Lower lobe of right lung (tissue), 2 donors: ENCODE results near the gene INTS11. TPM values are rescaled to one million over a fixed set of nuclear protein-coding genes. Genes with fewer than 3 reads are reported as not detected.

Experiments
- ATAC-seq, 2 donors: fragments of 200-7000 bp; cut with Tn5 transposase; one replicate each; pipeline ENCODE4 v1.9.1; 2020 to 2022; ENCODE audit warnings: mild to moderate bottlenecking in 2 of 2, moderate library complexity in 2 of 2
- DNase-seq: peaks from one replicate; pipeline ENCODE4 v3.0.0-alpha.2; 2020
- H3K27ac ChIP-seq: fragments of 200-600 bp; one replicate; pipeline ENCODE4 v1.8.0; 2022
- H3K27me3 ChIP-seq: fragments of 200-600 bp; one replicate; pipeline ENCODE4 v1.8.0; 2022; ENCODE audit warnings: low read depth
- H3K36me3 ChIP-seq: fragments of 200-600 bp; one replicate; pipeline ENCODE4 v1.8.0; 2022; ENCODE audit warnings: mild to moderate bottlenecking
- H3K4me1 ChIP-seq: fragments of 200-600 bp; one replicate; pipeline ENCODE4 v1.8.0; 2022
- H3K4me3 ChIP-seq: fragments of 200-600 bp; one replicate; pipeline ENCODE4 v1.8.0; 2022; ENCODE audit warnings: mild to moderate bottlenecking
- H3K9me3 ChIP-seq: fragments of 200-600 bp; one replicate; pipeline ENCODE4 v1.8.0; 2022
- intact Hi-C: fragments of 100-400 bp; cut with DNase I; formaldehyde crosslinking; loops from one replicate; pipeline ENCODE4 v1.11.0; 2022
- total RNA-seq: library from RNA; stranded (reverse); fragmentation: NEBNext Ultra II Directional; extraction: Animal tissue kit (Norgen Biotek cat#: 25700); gene quantifications from one replicate; pipeline ENCODE4 v1.2.1, GENCODE V29; 2021
- TF ChIP-seq, protein P1 (sequence below): fragments of 200-600 bp; IDR thresholded peaks from one replicate; pipeline ENCODE4 v1.8.0; 2022; ENCODE audit warnings: antibody characterized with exemption, mild to moderate bottlenecking
- donor health status: DM: no; HTN: yes; CAD: no; lungs with severe emphysema.

INTS11 gene
- total RNA-seq, 1 donor from 2014 or later: 88.9 TPM

DNA sequence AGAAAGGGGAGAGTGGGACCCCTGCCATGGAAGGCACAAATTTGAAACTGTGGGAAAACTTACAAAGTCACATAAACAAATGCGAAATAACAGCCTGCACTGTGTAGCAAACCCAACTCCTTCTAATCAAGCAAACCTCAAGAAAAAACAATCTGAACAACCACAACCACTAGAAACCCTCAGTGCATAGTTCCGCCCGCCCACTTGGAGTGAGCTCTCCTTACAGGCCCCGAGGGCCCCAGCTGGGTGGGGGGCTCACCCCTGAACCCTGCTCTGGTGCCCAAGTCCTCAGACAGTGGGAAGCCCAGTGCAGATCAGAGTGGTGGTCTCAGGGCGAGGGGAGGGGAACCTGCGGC lies 34.8 kb upstream of the INTS11 start:
- ATAC-seq (no peak), DNase-seq (no peak)
- Histone ChIP-seq H3K27ac (peak overlapping the region; percentile 83), H3K4me1 (peaks cover 33% of the 10 kb centered on the region), H3K36me3 (peaks cover 5% of the 10 kb centered on the region), H3K27me3 (peaks cover 41% of the 10 kb centered on the region), H3K4me3 (peak overlapping the region; percentile 60), H3K9me3 (no peaks in the 10 kb centered on the region)
- intact Hi-C loops: no loop called here
- TF ChIP-seq, protein P1, sequence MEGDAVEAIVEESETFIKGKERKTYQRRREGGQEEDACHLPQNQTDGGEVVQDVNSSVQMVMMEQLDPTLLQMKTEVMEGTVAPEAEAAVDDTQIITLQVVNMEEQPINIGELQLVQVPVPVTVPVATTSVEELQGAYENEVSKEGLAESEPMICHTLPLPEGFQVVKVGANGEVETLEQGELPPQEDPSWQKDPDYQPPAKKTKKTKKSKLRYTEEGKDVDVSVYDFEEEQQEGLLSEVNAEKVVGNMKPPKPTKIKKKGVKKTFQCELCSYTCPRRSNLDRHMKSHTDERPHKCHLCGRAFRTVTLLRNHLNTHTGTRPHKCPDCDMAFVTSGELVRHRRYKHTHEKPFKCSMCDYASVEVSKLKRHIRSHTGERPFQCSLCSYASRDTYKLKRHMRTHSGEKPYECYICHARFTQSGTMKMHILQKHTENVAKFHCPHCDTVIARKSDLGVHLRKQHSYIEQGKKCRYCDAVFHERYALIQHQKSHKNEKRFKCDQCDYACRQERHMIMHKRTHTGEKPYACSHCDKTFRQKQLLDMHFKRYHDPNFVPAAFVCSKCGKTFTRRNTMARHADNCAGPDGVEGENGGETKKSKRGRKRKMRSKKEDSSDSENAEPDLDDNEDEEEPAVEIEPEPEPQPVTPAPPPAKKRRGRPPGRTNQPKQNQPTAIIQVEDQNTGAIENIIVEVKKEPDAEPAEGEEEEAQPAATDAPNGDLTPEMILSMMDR: no peak

DNA sequence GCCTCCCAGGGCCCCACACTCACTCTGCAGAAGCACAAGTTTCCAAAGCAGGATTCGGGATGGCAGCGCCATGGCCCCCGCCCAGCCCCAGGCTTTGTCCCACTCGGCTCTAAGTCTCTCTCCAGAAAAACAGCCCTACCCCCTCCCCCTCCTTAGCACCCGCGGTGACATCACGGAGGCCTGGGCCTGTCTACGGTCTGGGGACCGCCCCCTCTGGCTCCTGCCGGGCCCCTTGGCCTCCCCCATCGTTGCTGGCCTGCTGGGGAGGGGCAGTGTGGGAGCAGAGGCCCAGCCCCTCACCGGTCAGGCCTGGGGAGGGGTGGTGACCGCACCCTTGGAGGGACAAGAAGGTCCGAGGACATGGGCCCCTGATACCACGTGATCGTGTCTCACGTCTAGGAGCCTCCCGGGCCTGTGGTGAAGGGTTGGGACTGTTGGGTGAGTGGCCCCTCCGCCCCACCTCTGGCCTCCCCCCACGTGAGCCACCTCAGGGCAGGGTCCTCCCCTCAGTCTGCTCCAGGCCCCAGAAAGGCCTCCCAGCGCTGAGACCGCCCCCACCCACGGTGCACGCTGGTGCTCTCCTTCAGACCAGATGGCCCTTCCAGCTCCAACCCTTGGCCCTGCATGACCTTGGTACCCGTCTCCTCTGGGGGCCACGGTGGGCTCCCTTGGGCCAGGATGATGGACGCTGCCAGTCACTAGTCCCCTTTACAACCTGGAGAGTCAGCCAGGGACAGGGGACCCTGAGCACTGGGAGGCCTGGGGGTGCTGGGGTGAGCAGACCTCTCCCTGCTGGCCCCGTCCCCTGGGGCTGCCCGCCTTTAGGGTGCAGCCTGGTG lies 34.2 kb upstream of the INTS11 start, which contains the start of gene MXRA8:
TSS of gene MXRA8 (minus strand) at position 123 of the 839 bp plus-strand sequence. CDS start at position 72, 51 bp downstream.
- H3K4me1 ChIP-seq: peaks cover 39% of the 10 kb centered on the region
- TF ChIP-seq, protein P1: no peak
- DNase-seq (no peak), ATAC-seq (peak; percentile 53 to 61)
- peak within 1 kb of the TSS; percentile 83 for H3K27ac ChIP-seq
- peaks cover 47% of the 10 kb centered on the region for H3K27me3 ChIP-seq
- H3K4me3 ChIP-seq: peak within 1 kb of the TSS; percentile 60
- intact Hi-C loops: no loop called here
- no peaks in the 10 kb centered on the region for H3K9me3 ChIP-seq
- H3K36me3 ChIP-seq: peaks cover 8% of the 10 kb centered on the region

DNA sequence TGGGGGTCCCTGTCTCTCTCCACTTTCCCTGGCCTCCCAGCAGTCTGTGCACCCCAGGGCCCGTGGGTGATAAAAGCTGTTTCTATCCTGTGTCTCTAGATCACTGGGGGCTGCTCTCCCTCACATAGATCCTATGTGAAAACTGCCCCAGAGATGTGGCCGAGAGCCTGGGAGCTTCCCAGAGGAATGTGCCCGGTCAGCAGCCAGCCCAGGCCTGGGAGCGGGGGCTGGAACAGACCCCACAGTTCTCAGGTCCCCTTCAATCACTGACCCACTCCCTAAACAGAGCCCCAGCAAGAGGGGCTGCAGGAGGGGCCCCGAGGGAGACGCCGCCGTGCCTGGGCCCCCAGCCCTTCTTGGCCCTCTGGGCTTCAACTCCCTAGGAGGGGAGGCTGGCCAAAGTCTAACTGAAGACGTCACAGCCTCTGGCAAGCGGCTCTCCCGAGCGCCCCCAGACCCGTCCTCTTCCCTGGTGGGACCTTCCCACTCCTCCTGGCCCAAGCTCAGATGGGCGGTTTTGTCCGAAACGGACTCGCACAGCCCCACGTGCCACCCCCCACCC lies 33.5 kb upstream of the INTS11 start:
- H3K4me1 ChIP-seq: peaks cover 45% of the 10 kb centered on the region
- TF ChIP-seq, protein P1: no peak
- intact Hi-C loops: no loop called here
- no peak for DNase-seq
- H3K36me3 ChIP-seq: peaks cover 8% of the 10 kb centered on the region
- peaks cover 54% of the 10 kb centered on the region for H3K27me3 ChIP-seq
- no peaks in the 10 kb centered on the region for H3K9me3 ChIP-seq
- peak in 1 of 2 donors; percentile 3 for ATAC-seq
- H3K27ac ChIP-seq: peak overlapping the region; percentile 83
- H3K4me3 ChIP-seq: peak overlapping the region; percentile 60

DNA sequence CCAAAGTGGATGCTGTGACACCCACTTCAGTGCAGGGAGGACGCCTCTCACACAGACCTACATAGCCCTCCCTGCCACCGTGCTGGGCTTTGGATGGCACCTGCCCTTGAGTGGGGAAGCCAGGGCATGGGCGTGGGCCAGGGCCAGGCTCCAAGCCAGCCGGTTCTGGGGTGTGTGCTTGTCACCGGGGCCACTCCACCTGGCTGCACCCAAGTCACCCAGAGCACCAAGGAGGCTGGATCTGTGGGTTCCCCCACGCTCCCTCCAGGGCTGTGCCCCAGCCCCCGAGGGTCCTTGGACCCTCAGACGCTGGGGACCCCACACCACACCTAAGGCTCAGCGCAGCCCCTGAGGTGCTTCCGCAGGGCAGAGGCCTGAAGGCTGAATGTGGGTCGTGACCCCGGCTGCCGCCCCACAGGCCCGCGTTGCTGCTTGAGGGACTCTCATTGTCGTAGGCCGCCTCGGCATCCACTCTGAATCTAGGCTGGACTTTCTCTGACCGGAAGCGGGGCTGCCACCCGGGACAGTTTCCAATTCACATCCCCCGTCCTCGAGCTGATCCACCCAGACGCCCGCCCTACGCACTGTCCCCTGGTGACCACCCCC lies 32.4 kb upstream of the INTS11 start:
- Histone ChIP-seq H3K9me3 (no peaks in the 10 kb centered on the region), H3K4me3 (peak overlapping the region; percentile 60), H3K27ac (peak overlapping the region; percentile 46), H3K36me3 (peaks cover 8% of the 10 kb centered on the region), H3K4me1 (peaks cover 56% of the 10 kb centered on the region), H3K27me3 (peaks cover 59% of the 10 kb centered on the region)
- no peak for DNase-seq
- peak; percentile 3 to 37 for ATAC-seq
- TF ChIP-seq, protein P1: no peak
- intact Hi-C loops: no loop called here

- DNase-seq: no peak
- ATAC-seq: no peak
- TF ChIP-seq, protein P1: no peak
- Histone ChIP-seq H3K4me1 (peaks cover 61% of the 10 kb centered on the region), H3K27me3 (peaks cover 59% of the 10 kb centered on the region), H3K4me3 (peak overlapping the region; percentile 60), H3K36me3 (peaks cover 8% of the 10 kb centered on the region), H3K9me3 (no peaks in the 10 kb centered on the region), H3K27ac (no peak overlapping the region)
- intact Hi-C loops: no loop called here
Observed at GRCh38 chr1:1356166-1356795, 31.8 kb upstream of the INTS11 start.
